HG03442 (cell line): ENCODE measurements around the gene SLC12A6.

ENCODE experiments used
- ATAC-seq: cut with Tn5 transposase; IDR thresholded peaks from one replicate; pipeline ENCODE4 v1.9.1; 2021; ENCODE audit warnings: mild to moderate bottlenecking, moderate library complexity; ENCODE audit not compliant: unreplicated experiment

SLC12A6 gene

GRCh38 chr15:34332553-34333120 lies 4.9 kb downstream of the SLC12A6 start:
- ATAC-seq = no peak

- no peak for ATAC-seq
Measured at GRCh38 chr15:34331809-34332208, 5.8 kb downstream of the SLC12A6 start.

GRCh38 chr15:34330279-34330678 lies 7.3 kb downstream of the SLC12A6 start:
- ATAC-seq = no peak

GRCh38 chr15:34329006-34329405 lies 8.6 kb downstream of the SLC12A6 start:
- ATAC-seq = no peak

GRCh38 chr15:34327906-34328305 lies 9.7 kb downstream of the SLC12A6 start:
- ATAC-seq = no peak

GRCh38 chr15:34325368-34325767 lies 12.2 kb downstream of the SLC12A6 start:
- ATAC-seq = no peak

- no peak for ATAC-seq
Measured at GRCh38 chr15:34324933-34325332, 12.6 kb downstream of the SLC12A6 start.

GRCh38 chr15:34323217-34323616 lies 14.4 kb downstream of the SLC12A6 start:
- ATAC-seq = no peak

- ATAC-seq = peak; percentile 57
Measured at GRCh38 chr15:34318277-34319079, 19.1 kb downstream of the SLC12A6 start.

GRCh38 chr15:34314491-34315490 lies 22.8 kb downstream of the SLC12A6 start:
- no peak for ATAC-seq

- ATAC-seq = no peak
Measured at GRCh38 chr15:34311563-34311962, 26.0 kb downstream of the SLC12A6 start.

- no peak for ATAC-seq
Measured at GRCh38 chr15:34304613-34305012, 33.0 kb downstream of the SLC12A6 start.

- ATAC-seq = no peak
Measured at GRCh38 chr15:34301058-34301457, 36.5 kb downstream of the SLC12A6 start.

GRCh38 chr15:34297059-34297458 lies 40.5 kb downstream of the SLC12A6 start:
- no peak for ATAC-seq

- ATAC-seq = no peak
Measured at GRCh38 chr15:34292621-34293020, 45.0 kb downstream of the SLC12A6 start.

- no peak for ATAC-seq
Measured at GRCh38 chr15:34284937-34285336, 52.6 kb downstream of the SLC12A6 start.

- no peak for ATAC-seq
Measured at GRCh38 chr15:34282384-34282783, 55.2 kb downstream of the SLC12A6 start.

- no peak for ATAC-seq
Measured at GRCh38 chr15:34280193-34280592, 57.4 kb downstream of the SLC12A6 start.

GRCh38 chr15:34279368-34279767 lies 58.2 kb downstream of the SLC12A6 start:
- ATAC-seq = no peak

GRCh38 chr15:34275721-34276120 lies 61.9 kb downstream of the SLC12A6 start:
- ATAC-seq = no peak

GRCh38 chr15:34275154-34275553 lies 62.4 kb downstream of the SLC12A6 start:
- ATAC-seq = no peak
